Esophagus squamous epithelium (tissue), 4 donors: ENCODE data around the gene P2RY4.

Source experiments
- CTCF ChIP-seq, 6 experiments: fragments of 450-650 bp in 4 of 6; fragments of 200-600 bp in 2 of 6; sonication (generic) in 2 of 6; IDR thresholded peaks; one replicate each; pipeline ENCODE4 v1.5.1; 2016 to 2019; ENCODE audit warnings: antibody characterized with exemption in 6 of 6, mild to moderate bottlenecking in 4 of 6, moderate library complexity in 4 of 6
- POLR2A ChIP-seq, 4 donors: fragments of 450-650 bp; IDR thresholded peaks; one replicate each; pipeline ENCODE4 v1.6.1; 2017; ENCODE audit warnings: antibody characterized with exemption in 4 of 4, mild to moderate bottlenecking in 4 of 4, moderate library complexity in 3 of 4

GRCh38 chrX:70279081-70279480 lies 19.1 kb upstream of the P2RY4 start:
- TF ChIP-seq POLR2A (IDR thresholded peaks at IDR 0.05) (no peak), CTCF (IDR thresholded peaks at IDR 0.05) (no peak)
